ENCODE measurements around the gene TP73.

DNA sequence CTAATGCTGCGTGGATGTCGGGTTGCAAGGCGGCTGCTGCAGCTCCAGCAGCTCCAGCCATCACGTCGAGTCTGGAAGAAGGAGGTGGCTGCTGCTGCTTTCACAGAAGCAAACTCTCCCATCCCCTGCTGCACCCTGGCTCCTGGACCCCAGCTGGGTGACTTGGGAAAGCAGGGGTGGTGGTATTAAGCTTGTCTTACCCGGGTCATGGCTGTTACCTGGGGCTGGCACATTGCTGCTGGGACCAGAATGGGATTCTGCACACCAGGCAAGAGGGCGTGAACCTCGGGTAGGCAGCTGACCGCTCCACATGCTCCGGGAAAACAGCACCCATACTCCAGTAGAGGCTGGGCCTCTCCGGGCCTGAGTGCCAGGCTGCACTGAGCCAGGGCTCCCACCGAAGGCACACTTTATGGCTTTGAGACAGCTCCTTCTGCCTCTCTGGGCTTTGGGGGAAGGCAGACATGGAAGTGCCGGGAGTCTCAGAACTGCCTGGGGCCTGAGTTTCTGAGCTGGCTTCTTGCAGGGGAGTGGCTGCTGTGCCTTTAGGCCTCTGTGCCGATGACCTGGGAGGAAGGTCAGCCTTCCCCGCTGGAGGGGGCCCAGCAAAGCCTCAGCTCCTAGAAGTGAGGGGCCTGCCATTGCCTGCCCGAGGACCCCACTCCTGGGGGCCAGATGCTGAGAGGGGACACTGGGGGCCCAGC is 121.4 kb downstream of the TP73 start:
- TF ChIP-seq CTCF (IDR thresholded peaks at IDR 0.05), result no peak
- no peak for TF ChIP-seq POLR2A (IDR thresholded peaks at IDR 0.05)

Data from breast epithelium (tissue), 3 donors.